PC-3 (cell line): ENCODE measurements around the gene SMIM9. TPM values are rescaled to one million over a fixed set of nuclear protein-coding genes. Genes with fewer than 3 reads are reported as not detected.

Experiments used
- ATAC-seq: fragments of 200-7000 bp; cut with Tn5 transposase; 2 replicates; pipeline ENCODE4 v1.9.1; 2020; ENCODE audit warnings: mild to moderate bottlenecking, moderate library complexity
- BruUV-seq: library from RNA; stranded (reverse); fragments of 400-500 nt; replicated peaks from 2 replicates; lab custom pipeline; 2021; lab: Mats Ljungman, UMichigan
- CTCF ChIA-PET: fragments of 300-600 bp; sonication (Branson Sonifier 250); formaldehyde crosslinking; loops from one replicate; lab custom pipeline; 2022; ENCODE audit warnings: antibody characterized with exemption; lab: Charles Lee
- POLR2A ChIA-PET: fragments of 300-600 bp; sonication (Branson Sonifier 250); formaldehyde crosslinking; loops from one replicate; lab custom pipeline; 2022; ENCODE audit warnings: antibody characterized with exemption; ENCODE audit not compliant: unreplicated experiment; lab: Charles Lee
- DNase-seq: peaks from one replicate; pipeline ENCODE4 v3.0.0-alpha.2; 2015
- H2AFZ ChIP-seq: fragments of 300-600 bp; sonication (generic); 2 replicates; pipeline ENCODE4 v1.6.0; 2016; ENCODE audit warnings: antibody characterized with exemption, low read length
- H3F3A ChIP-seq: fragments of 300-600 bp; sonication (generic); one replicate; pipeline ENCODE4 v1.6.0; 2017; ENCODE audit warnings: antibody characterized with exemption, low read length, control low read depth, mild to moderate bottlenecking; ENCODE audit not compliant: unreplicated experiment
- H3K27ac ChIP-seq: fragments of 300-600 bp; sonication (generic); 2 replicates; pipeline ENCODE4 v1.5.1; 2016; ENCODE audit warnings: mild to moderate bottlenecking, low read length
- H3K27me3 ChIP-seq: fragments of 300-600 bp; sonication (generic); 2 replicates; pipeline ENCODE4 v1.6.1; 2016; ENCODE audit warnings: low read length, mixed read lengths
- H3K36me3 ChIP-seq: fragments of 300-600 bp; sonication (generic); 2 replicates; pipeline ENCODE4 v1.6.1; 2016; ENCODE audit warnings: low read depth, mixed run types, low read length, mixed read lengths
- H3K4me1 ChIP-seq: fragments of 300-600 bp; sonication (generic); 2 replicates; pipeline ENCODE4 v1.5.1; 2016; ENCODE audit warnings: low read length; ENCODE audit not compliant: insufficient read depth
- H3K4me2 ChIP-seq: fragments of 300-600 bp; sonication (generic); 2 replicates; pipeline ENCODE4 v1.6.0; 2016; ENCODE audit warnings: low read length
- H3K4me3 ChIP-seq: fragments of 300-600 bp; sonication (generic); 2 replicates; pipeline ENCODE4 v1.5.1; 2016; ENCODE audit warnings: mild to moderate bottlenecking, low read length, mixed read lengths
- H3K79me2 ChIP-seq: fragments of 300-600 bp; sonication (generic); 2 replicates; pipeline ENCODE4 v1.6.1; 2017; ENCODE audit warnings: low read length, mixed read lengths
- H3K9ac ChIP-seq: fragments of 300-600 bp; sonication (generic); 2 replicates; pipeline ENCODE4 v1.6.0; 2016; ENCODE audit warnings: mild to moderate bottlenecking, low read length
- H3K9me2 ChIP-seq: fragments of 300-600 bp; sonication (generic); replicated peaks from 2 replicates; pipeline ENCODE4 v1.6.1; 2016; ENCODE audit warnings: mixed run types, low read length, mixed read lengths
- H3K9me3 ChIP-seq: fragments of 300-600 bp; sonication (generic); 2 replicates; pipeline ENCODE4 v1.6.1; 2016; ENCODE audit warnings: low read length, mixed read lengths
- H4K20me1 ChIP-seq: fragments of 300-600 bp; sonication (generic); 2 replicates; pipeline ENCODE4 v1.6.1; 2016; ENCODE audit warnings: low read length, mixed read lengths
- CTCF ChIP-seq: fragments of 300-600 bp; sonication (generic); conservative IDR thresholded peaks from 2 replicates; pipeline ENCODE4 v1.5.1; 2017; ENCODE audit warnings: antibody characterized with exemption, low read depth, mild to moderate bottlenecking, low read length
- EZH2 ChIP-seq: fragments of 300-600 bp; sonication (generic); IDR thresholded peaks from one replicate; pipeline ENCODE4 v1.6.1; 2017; ENCODE audit warnings: antibody characterized with exemption, mild to moderate bottlenecking, low read length; ENCODE audit not compliant: unreplicated experiment
- EZH2phosphoT487 ChIP-seq: fragments of 300-600 bp; sonication (generic); IDR thresholded peaks from 2 replicates; pipeline ENCODE4 v1.6.1; 2018; ENCODE audit warnings: mild to moderate bottlenecking, antibody characterized with exemption, low read length, borderline replicate concordance
- intact Hi-C: fragments of 100-400 bp; cut with micrococcal nuclease; formaldehyde crosslinking; loops from 2 replicates; pipeline ENCODE4 v1.9.0; 2023
- total RNA-seq: library from RNA; depleted of rRNA; stranded (reverse); fragments of >200 nt; gene quantifications from 2 replicates; pipeline ENCODE4 v1.2.3, GENCODE V29; 2014; rRNA removed

Gene SMIM9
- total RNA-seq, 1 experiment from 2014 or later = not detected

- no peak for TF ChIP-seq EZH2
- no peak for TF ChIP-seq CTCF
- TF ChIP-seq EZH2phosphoT487 = no peak
- H3K36me3 ChIP-seq = peaks cover 65% of the 10 kb centered on the region
- H2AFZ ChIP-seq = no peak overlapping the region
- ChIA-PET POLR2A (interaction anchor here (0.5 kb wide), 1 partner anchor 284 kb away, joined by 10 read pairs; the partner anchor contains the start of gene SLC10A3), CTCF (no interaction called here)
- no peak overlapping the region for H3K9ac ChIP-seq
- H3K4me2 ChIP-seq = no peak overlapping the region
- no peaks in the 10 kb centered on the region for H3K9me2 ChIP-seq
- H3K27me3 ChIP-seq = no peaks in the 10 kb centered on the region
- H3K4me1 ChIP-seq = no peaks in the 10 kb centered on the region
- BruUV-seq = no TSS peak
- no peak overlapping the region for H3K4me3 ChIP-seq
- intact Hi-C loops = no loop called here
- no peaks in the 10 kb centered on the region for H3F3A ChIP-seq
- H3K9me3 ChIP-seq = no peaks in the 10 kb centered on the region
- ATAC-seq (no peak), DNase-seq (no peak)
- 0 out of 2 replicates have a peak, but pooled peaks cover 9% of the 10 kb centered on the region for H4K20me1 ChIP-seq
- peaks cover 5% of the 10 kb centered on the region; the same call in 1 of the 2 replicates for H3K79me2 ChIP-seq
- H3K27ac ChIP-seq = no peak overlapping the region
These were observed 59.8 kb downstream of the SMIM9 start for GRCh38 chrX:154774622-154775021.

Other genes with a start within 250 kb of the SMIM9 start
- gene CTAG1A, start 249.5 kb downstream of the SMIM9 start, total RNA-seq = not detected in 2 replicates
- gene CTAG1B, start 215.4 kb downstream of the SMIM9 start, total RNA-seq = not detected in 2 replicates
- not detected in 2 replicates for gene CTAG2, start 181.1 kb downstream of the SMIM9 start, total RNA-seq
- gene GAB3, start 83.6 kb downstream of the SMIM9 start, total RNA-seq = 3.1 TPM in 1 of 2 replicates, not detected in the other
- 89.2 and 115 TPM in 2 replicates for gene DKC1, start 71.8 kb downstream of the SMIM9 start, total RNA-seq
- gene MPP1, start 29.2 kb downstream of the SMIM9 start, total RNA-seq = 18.3 and 18.8 TPM in 2 replicates
- 13.6 and 16.8 TPM in 2 replicates for gene F8A1, start 51.7 kb upstream of the SMIM9 start, total RNA-seq
- 0.91 and 1.1 TPM in 2 replicates for gene F8, start 188.1 kb upstream of the SMIM9 start, total RNA-seq
- gene FUNDC2, start 192.2 kb upstream of the SMIM9 start, total RNA-seq = 75.0 and 80.7 TPM in 2 replicates
- 20.7 and 31.9 TPM in 2 replicates for gene CMC4, start 236.5 kb upstream of the SMIM9 start, total RNA-seq
- 6.6 and 17.9 TPM in 2 replicates for gene MTCP1, start 236.5 kb upstream of the SMIM9 start, total RNA-seq
- 18.0 and 19.7 TPM in 2 replicates for gene BRCC3, start 236.8 kb upstream of the SMIM9 start, total RNA-seq